ENCODE data around the gene AGBL1.

DNA sequence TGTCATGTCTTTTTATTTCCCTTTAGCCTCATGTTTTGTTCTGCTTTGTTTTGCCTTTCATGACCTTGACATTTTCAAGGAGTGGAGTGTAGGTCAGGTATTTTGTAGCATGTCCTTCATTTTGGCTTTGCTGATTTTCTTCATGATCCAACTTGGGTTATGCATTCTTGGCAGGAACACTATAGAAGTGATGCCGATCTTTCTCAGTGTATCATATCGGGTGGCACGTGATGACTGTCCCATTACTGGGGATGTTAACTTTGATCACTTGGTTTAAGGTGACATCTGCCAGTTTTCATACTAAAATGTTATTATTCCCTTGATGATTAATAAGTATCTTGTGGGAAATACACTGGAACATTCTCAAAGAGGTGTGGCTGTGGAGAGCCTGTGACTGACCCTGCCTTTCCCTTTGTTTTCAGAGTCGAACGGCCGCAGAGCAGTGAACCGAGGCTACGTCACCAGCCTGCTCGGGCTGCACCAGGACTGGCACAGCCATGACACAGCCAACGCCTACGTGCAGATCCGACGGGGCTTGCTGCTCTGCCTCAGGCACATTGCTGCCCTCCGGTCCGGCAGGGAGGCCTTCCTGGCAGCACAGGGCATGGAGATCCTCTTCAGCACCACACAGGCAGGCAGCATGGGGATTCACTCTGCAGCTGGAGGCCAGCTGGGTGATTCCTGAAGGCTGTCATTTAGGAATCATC lies 167.7 kb downstream of the AGBL1 start:
- TF ChIP-seq CTCF (conservative IDR thresholded peaks at IDR 0.05 in 1 of 2, IDR thresholded peaks at IDR 0.05 in 1 of 2; ENCODE audit: extremely low read depth in 1 of 2, insufficient read depth in 1 of 2, low read depth in 1 of 2, low read length in 2 of 2) (no peak), EZH2 (IDR thresholded peaks at IDR 0.05; ENCODE audit: borderline replicate concordance, low read length) (no peak)
